ENCODE measurements around the gene KRT38.
"Not testable (repeated sequence)": the region's sequence is repeated elsewhere in the genome, so short reads cannot be mapped to it uniquely, and the experiment has no call there.

Gene KRT38

GRCh38 chr17:41457676-41458075 is 16.9 kb upstream of the KRT38 start:
- no peak for DNase-seq

- DNase-seq, result no peak
Measured at GRCh38 chr17:41456204-41456603, 15.4 kb upstream of the KRT38 start.

GRCh38 chr17:41455236-41455635 is 14.5 kb upstream of the KRT38 start:
- DNase-seq, result no peak

- DNase-seq, result no peak
Measured at GRCh38 chr17:41453066-41453465, 12.3 kb upstream of the KRT38 start.

- no peak for DNase-seq
Measured at GRCh38 chr17:41452281-41452680, 11.5 kb upstream of the KRT38 start.

GRCh38 chr17:41451154-41451728 is 10.5 kb upstream of the KRT38 start:
- DNase-seq, result no peak

- DNase-seq, result no peak
Measured at GRCh38 chr17:41449008-41449407, 8.2 kb upstream of the KRT38 start.

GRCh38 chr17:41448506-41448905 is 7.7 kb upstream of the KRT38 start:
- no peak for DNase-seq

- DNase-seq, result no peak
Measured at GRCh38 chr17:41446806-41447205, 6.0 kb upstream of the KRT38 start.

GRCh38 chr17:41444640-41445039 is 3.9 kb upstream of the KRT38 start:
- DNase-seq, result no peak

GRCh38 chr17:41444186-41444585 is 3.4 kb upstream of the KRT38 start:
- no peak for DNase-seq

- no peak for DNase-seq
Measured at GRCh38 chr17:41442739-41443138, 2.0 kb upstream of the KRT38 start.

- no peak for DNase-seq
Measured at GRCh38 chr17:41439375-41439774, 1.4 kb downstream of the KRT38 start.

GRCh38 chr17:41437769-41438168 is 3.0 kb downstream of the KRT38 start:
- DNase-seq, result no peak

GRCh38 chr17:41437254-41437653 is 3.5 kb downstream of the KRT38 start:
- DNase-seq, result no peak

- DNase-seq, result no peak
Measured at GRCh38 chr17:41434415-41434814, 6.4 kb downstream of the KRT38 start.

GRCh38 chr17:41434005-41434404 is 6.8 kb downstream of the KRT38 start:
- no peak for DNase-seq

- no peak for DNase-seq
Measured at GRCh38 chr17:41433586-41433985, 7.2 kb downstream of the KRT38 start.

GRCh38 chr17:41430376-41430775 is 10.4 kb downstream of the KRT38 start:
- not testable (repeated sequence) for DNase-seq

- DNase-seq, result no peak
Measured at GRCh38 chr17:41429667-41430066, 11.1 kb downstream of the KRT38 start.

GRCh38 chr17:41428591-41429291 is 12.0 kb downstream of the KRT38 start:
- DNase-seq, result no peak

GRCh38 chr17:41424111-41424635 is 16.6 kb downstream of the KRT38 start, which contains the start of gene KRT37:
TSS of gene KRT37 (minus strand) at chr17:41424585. CDS start at chr17:41424523, 62 bp downstream.
- DNase-seq, result no peak

- not testable (repeated sequence) for DNase-seq
Measured at GRCh38 chr17:41422586-41422985, 18.2 kb downstream of the KRT38 start.

GRCh38 chr17:41421617-41422016 is 19.2 kb downstream of the KRT38 start:
- DNase-seq, result no peak

GRCh38 chr17:41421116-41421515 is 19.7 kb downstream of the KRT38 start:
- DNase-seq, result no peak
